ENCODE data around the gene RCAN2. TPM values are rescaled to one million over a fixed set of nuclear protein-coding genes. Genes with fewer than 3 reads are reported as not detected.

RCAN2 gene
- total RNA-seq, 1 experiment from 2014 or later, result 0.05 TPM

GRCh38 chr6:46255528-46255927, 235.7 kb downstream of the RCAN2 start:
- intact Hi-C loops (cut with micrococcal nuclease; ENCODE audit: unreplicated experiment) (no loop called here), in situ Hi-C loops (cut with HindIII; ENCODE audit: low pct_unique_long_range_greater_than_20kb, low sequenced_read_pairs) (no loop called here)
- no peaks in the 10 kb centered on the region for H3K4me1 ChIP-seq (ENCODE audit: control insufficient read depth, insufficient read depth, low read length)
- no TSS peak for BruUV-seq (replicated peaks)
- ChIA-PET CTCF (no interaction called here), POLR2A (no interaction called here)
- H3K27ac ChIP-seq (ENCODE audit: low read length), result no peak overlapping the region
- no peak for TF ChIP-seq TCF7L2 (IDR thresholded peaks at IDR 0.05; ENCODE audit: low read depth, low read length)
- no peak for TF ChIP-seq CTCF (IDR thresholded peaks at IDR 0.05)
- TF ChIP-seq REST (IDR thresholded peaks at IDR 0.05; ENCODE audit: insufficient read depth in 1 of 2, low read depth in 2 of 2, low read length in 1 of 2), result no peak
- no peak for TF ChIP-seq POLR2AphosphoS5 (IDR thresholded peaks at IDR 0.05; ENCODE audit: low read depth, low read length)
- no peak for TF ChIP-seq SIN3A (IDR thresholded peaks at IDR 0.05; ENCODE audit: borderline replicate concordance, insufficient read depth, low read depth, low read length)
- no peaks in the 10 kb centered on the region for H3K36me3 ChIP-seq (ENCODE audit: control insufficient read depth, insufficient read depth, low read length)
- H3K27me3 ChIP-seq (ENCODE audit: control insufficient read depth, insufficient read depth, low read length), result no peaks in the 10 kb centered on the region; the same call in 1 of the 2 replicates
- ATAC-seq (no peak), DNase-seq (ENCODE audit: low read depth, low spot score) (no peak)
- no peak overlapping the region for H3K4me3 ChIP-seq (ENCODE audit: low read depth in 2 of 2, low read length in 2 of 2)
- no peaks in the 10 kb centered on the region for H3K9me3 ChIP-seq (ENCODE audit: control insufficient read depth, insufficient read depth, low read depth, low read length)

- H3K36me3 ChIP-seq (ENCODE audit: control insufficient read depth, insufficient read depth, low read length), result no peaks in the 10 kb centered on the region
- DNase-seq (ENCODE audit: low read depth, low spot score) (no peak), ATAC-seq (no peak)
- POLR2A ChIA-PET, result no interaction called here
- H3K4me1 ChIP-seq (ENCODE audit: control insufficient read depth, insufficient read depth, low read length), result no peaks in the 10 kb centered on the region
- no peaks in the 10 kb centered on the region for H3K9me3 ChIP-seq (ENCODE audit: control insufficient read depth, insufficient read depth, low read depth, low read length)
- no peak overlapping the region for H3K27ac ChIP-seq (ENCODE audit: low read length)
- BruUV-seq (replicated peaks), result no TSS peak
- TF ChIP-seq TCF7L2 (IDR thresholded peaks at IDR 0.05; ENCODE audit: low read depth, low read length), result no peak
- TF ChIP-seq CTCF (IDR thresholded peaks at IDR 0.05), result no peak
- TF ChIP-seq SIN3A (IDR thresholded peaks at IDR 0.05; ENCODE audit: borderline replicate concordance, insufficient read depth, low read depth, low read length), result no peak
- no peak for TF ChIP-seq REST (IDR thresholded peaks at IDR 0.05; ENCODE audit: insufficient read depth in 1 of 2, low read depth in 2 of 2, low read length in 1 of 2)
- TF ChIP-seq POLR2AphosphoS5 (IDR thresholded peaks at IDR 0.05; ENCODE audit: low read depth, low read length), result no peak
- no peak overlapping the region for H3K4me3 ChIP-seq (ENCODE audit: low read depth in 2 of 2, low read length in 2 of 2)
- in situ Hi-C loops (cut with HindIII; ENCODE audit: low pct_unique_long_range_greater_than_20kb, low sequenced_read_pairs) (no loop called here), intact Hi-C loops (cut with micrococcal nuclease; ENCODE audit: unreplicated experiment) (no loop called here)
- H3K27me3 ChIP-seq (ENCODE audit: control insufficient read depth, insufficient read depth, low read length), result no peaks in the 10 kb centered on the region; the same call in 1 of the 2 replicates
- CTCF ChIA-PET, result no interaction called here
Observed at GRCh38 chr6:46254946-46255345, 236.3 kb downstream of the RCAN2 start.
